ENCODE data around the gene NFE2L3. TPM values are rescaled to one million over a fixed set of nuclear protein-coding genes. Genes with fewer than 3 reads are reported as not detected.

NFE2L3 gene
- total RNA-seq, 1 experiment from 2014 or later, result 40.0 TPM

GRCh38 chr7:26187380-26188205, 35.6 kb downstream of the NFE2L3 start:
- no peaks in the 10 kb centered on the region for H3K9me2 ChIP-seq (replicated peaks; ENCODE audit: low read length)
- no peak overlapping the region for H2AFZ ChIP-seq (ENCODE audit: low read length)
- DNase-seq, result peak; percentile 24
- H3K4me1 ChIP-seq (ENCODE audit: insufficient read depth, low read length), result no peaks in the 10 kb centered on the region
- H4K20me1 ChIP-seq (ENCODE audit: low read length), result peaks cover 57% of the 10 kb centered on the region
- no peaks in the 10 kb centered on the region for H3K9me3 ChIP-seq (ENCODE audit: low read length)
- no TSS peak for BruUV-seq (replicated peaks)
- intact Hi-C loops (cut with micrococcal nuclease), result loop anchor here (5.0 kb wide), 1 partner anchor 295 kb away; no protein-coding TSS in a partner anchor
- H3K27me3 ChIP-seq (ENCODE audit: low read length), result no peaks in the 10 kb centered on the region
- no peak overlapping the region for H3K9ac ChIP-seq (ENCODE audit: low read length)
- H3K4me2 ChIP-seq (ENCODE audit: low read length), result no peak overlapping the region
- peaks cover 56% of the 10 kb centered on the region for H3F3A ChIP-seq (ENCODE audit: low read length, unreplicated experiment)
- ChIA-PET POLR2A (ENCODE audit: unreplicated experiment) (no interaction called here), CTCF (no interaction called here)
- no peak overlapping the region for H3K27ac ChIP-seq (ENCODE audit: low read length)
- H3K79me2 ChIP-seq (ENCODE audit: low read length), result peaks cover 17% of the 10 kb centered on the region
- ATAC-seq, result peak; percentile 15
- peaks cover 42% of the 10 kb centered on the region for H3K36me3 ChIP-seq (ENCODE audit: low read depth, low read length)
- H3K4me3 ChIP-seq (ENCODE audit: low read length), result no peak overlapping the region
- TF ChIP-seq CTCF (conservative IDR thresholded peaks at IDR 0.05; ENCODE audit: low read depth, low read length) (no peak), EZH2phosphoT487 (IDR thresholded peaks at IDR 0.05; ENCODE audit: borderline replicate concordance, low read length) (no peak), EZH2 (IDR thresholded peaks at IDR 0.05; ENCODE audit: low read length, unreplicated experiment) (no peak)

- no TSS peak for BruUV-seq (replicated peaks)
- Histone ChIP-seq H2AFZ (ENCODE audit: low read length) (no peak overlapping the region), H3K9ac (ENCODE audit: low read length) (no peak overlapping the region), H3K4me1 (ENCODE audit: insufficient read depth, low read length) (no peaks in the 10 kb centered on the region), H4K20me1 (ENCODE audit: low read length) (peaks cover 65% of the 10 kb centered on the region), H3F3A (ENCODE audit: low read length, unreplicated experiment) (peaks cover 63% of the 10 kb centered on the region), H3K27me3 (ENCODE audit: low read length) (no peaks in the 10 kb centered on the region), H3K36me3 (ENCODE audit: low read depth, low read length) (peaks cover 50% of the 10 kb centered on the region), H3K79me2 (ENCODE audit: low read length) (peaks cover 25% of the 10 kb centered on the region), H3K9me2 (replicated peaks; ENCODE audit: low read length) (no peaks in the 10 kb centered on the region), H3K9me3 (ENCODE audit: low read length) (no peaks in the 10 kb centered on the region), H3K27ac (ENCODE audit: low read length) (no peak overlapping the region), H3K4me2 (ENCODE audit: low read length) (no peak overlapping the region), H3K4me3 (ENCODE audit: low read length) (no peak overlapping the region)
- CTCF ChIA-PET, result interaction anchor here (1.1 kb wide), 1 partner anchor 97 kb away, joined by 3 read pairs; no protein-coding TSS in a partner anchor
- POLR2A ChIA-PET (ENCODE audit: unreplicated experiment), result interaction anchor here (0.5 to 0.6 kb wide), 2 partner anchors 9 to 320 kb away, joined by 3 to 15 read pairs; no protein-coding TSS in a partner anchor
- intact Hi-C loops (cut with micrococcal nuclease), result loop anchor here (5.0 kb wide), 1 partner anchor 296 kb away; no protein-coding TSS in a partner anchor
- no peak for ATAC-seq
- no peak for TF ChIP-seq CTCF (conservative IDR thresholded peaks at IDR 0.05; ENCODE audit: low read depth, low read length)
- peak; percentile 3 for DNase-seq
Observed at GRCh38 chr7:26188206-26188956, 36.4 kb downstream of the NFE2L3 start.
